ENCODE results near the gene PYGM. TPM values are rescaled to one million over a fixed set of nuclear protein-coding genes. Genes with fewer than 3 reads are reported as not detected.

Gene PYGM
- total and polyA plus RNA-seq, 2 of the 8 experiments (the other 6 are each of a cell fraction or from before 2014, with no cell fraction given), result 9.6 to 10.0 TPM

GRCh38 chr11:64746486-64746885 lies 13.3 kb downstream of the PYGM start:
- Histone ChIP-seq H3K18ac (ENCODE audit: extremely low read depth, low read length) (no peak overlapping the region), H4K20me1 (replicated peaks in 1 of 2; ENCODE audit: control insufficient read depth in 1 of 2, insufficient read depth in 2 of 2, low read length in 2 of 2) (no peaks in the 10 kb centered on the region), H2BK15ac (ENCODE audit: low read length) (no peak overlapping the region), H3K23me2 (ENCODE audit: low read depth, low read length) (peaks cover 32% of the 10 kb centered on the region), H4K5ac (ENCODE audit: insufficient read length, low read depth, low read length) (no peak overlapping the region), H3K27ac (ENCODE audit: low read depth, low read length) (no peak overlapping the region), H2BK120ac (replicated peaks; ENCODE audit: low read depth, low read length) (no peak overlapping the region), H4K91ac (replicated peaks; ENCODE audit: insufficient read length, low read length) (no peak overlapping the region), H3K79me2 (ENCODE audit: control insufficient read depth in 1 of 2, insufficient read depth in 2 of 2, low read length in 2 of 2) (no peaks in the 10 kb centered on the region), H3K27me3 (replicated peaks in 1 of 4; ENCODE audit: control insufficient read depth in 3 of 4, extremely low read depth in 1 of 4, insufficient read depth in 3 of 4, low read length in 3 of 4) (peaks cover 0 to 27% (median 17%) of the 10 kb centered on the region in 4 experiments; a peak in 5 of 7 replicates), H3K4me2 (ENCODE audit: insufficient read depth in 1 of 2, low read depth in 2 of 2, low read length in 2 of 2) (peak overlapping the region; percentile 87 to 89; a peak in 3 of 4 replicates), H2AK5ac (ENCODE audit: low read depth, low read length) (peak overlapping the region; percentile 32; the same call in 1 of the 2 replicates), H2BK12ac (ENCODE audit: low read depth, low read length) (peak overlapping the region; percentile 60; the same call in 1 of the 2 replicates), H2AFZ (ENCODE audit: low read length) (no peak overlapping the region), H3K14ac (ENCODE audit: insufficient read length) (no peak overlapping the region), H3K56ac (replicated peaks; ENCODE audit: insufficient read length, low read depth, low read length) (no peak overlapping the region), H3K9me3 (ENCODE audit: insufficient read depth in 2 of 2, low read depth in 1 of 2, low read length in 1 of 2) (no peaks in the 10 kb centered on the region), H4K8ac (ENCODE audit: extremely low read depth, insufficient read depth, low read length) (no peak overlapping the region; the same call in 1 of the 2 replicates), H2BK20ac (ENCODE audit: low read length) (no peak overlapping the region), H3K4ac (replicated peaks; ENCODE audit: insufficient read length, low read depth, low read length) (no peak overlapping the region), H3K36me3 (ENCODE audit: control insufficient read depth in 2 of 4, insufficient read depth in 4 of 4, low read length in 3 of 4) (no peaks in the 10 kb centered on the region; a peak in 1 of 8 replicates), H3K4me1 (replicated peaks in 1 of 4; ENCODE audit: control insufficient read depth in 3 of 4, insufficient read depth in 4 of 4, low read length in 3 of 4) (peaks cover 0 to 20% (median 14%) of the 10 kb centered on the region in 4 experiments; a peak in 5 of 7 replicates), H3K9ac (replicated peaks in 1 of 4; ENCODE audit: extremely low read depth in 1 of 4, low read depth in 3 of 4, low read length in 3 of 4) (no peak overlapping the region), H3K23ac (ENCODE audit: insufficient read length) (no peak overlapping the region), H2BK5ac (ENCODE audit: low read depth, low read length) (no peak overlapping the region), H3K4me3 (ENCODE audit: extremely low read depth in 1 of 4, insufficient read depth in 2 of 4, low read depth in 3 of 4, low read length in 4 of 4) (peak overlapping the region in 1 of 4 experiments; percentile 64; a peak in 1 of 8 replicates), H3K79me1 (ENCODE audit: low read depth, low read length) (no peaks in the 10 kb centered on the region)
- ChIA-PET CTCF (ENCODE audit: partially characterized antibody) (interaction anchor here (0.6 to 23.7 kb wide), 6 partner anchors 10 to 95 kb away, joined by 3 to 376 read pairs (median 3); partner anchors contain the start of gene PYGM), POLR2A (ENCODE audit: partially characterized antibody) (interaction anchor here (42.9 kb wide), 1 partner anchor 19 kb away, joined by 1087 read pairs; the partner anchor contains the start of genes PYGM and SF1)
- no peak for TF ChIP-seq RXRA (IDR thresholded peaks at IDR 0.05; ENCODE audit: insufficient read depth, low read depth, low read length)
- TF ChIP-seq PHF8 (conservative IDR thresholded peaks at IDR 0.05; ENCODE audit: low read depth, low read length), result no peak
- no peak for TF ChIP-seq ATF2 (IDR thresholded peaks at IDR 0.05; ENCODE audit: low read length)
- no peak for TF ChIP-seq SUZ12 (IDR thresholded peaks at IDR 0.05; ENCODE audit: low read length)
- TF ChIP-seq MAFK (IDR thresholded peaks at IDR 0.05; ENCODE audit: low read depth, low read length), result no peak
- no peak for TF ChIP-seq SIX5 (IDR thresholded peaks at IDR 0.05; ENCODE audit: low read depth, low read length)
- no peak for TF ChIP-seq SAP30 (IDR thresholded peaks at IDR 0.05; ENCODE audit: insufficient read depth, insufficient replicate concordance, low read length)
- DNase-seq (ENCODE audit: low read depth in 1 of 2, low spot score in 2 of 2), result no peak
- WGBS, 2 experiments (ENCODE audit: extremely low coverage in 1 of 2, insufficient coverage in 1 of 2, insufficient read length in 1 of 2, insufficient replicate concordance in 2 of 2, low coverage in 1 of 2, low lambda C conversion rate in 2 of 2, missing lambda C conversion rate in 1 of 2), result 87% methylated on average over 10 of the region's 10 CpGs; no CpG with 5 or more reads in 1 of the 2 experiments
- no peak for FAIRE-seq
